Vagina (tissue), 2 donors: ENCODE results near the gene SIVA1. TPM values are rescaled to one million over a fixed set of nuclear protein-coding genes. Genes with fewer than 3 reads are reported as not detected.
"Not testable (repeated sequence)": the region's sequence is repeated elsewhere in the genome, so short reads cannot be mapped to it uniquely, and the experiment has no call there.

Experiments
- DNase-seq, 2 donors: peaks; one replicate each; pipeline ENCODE4 v3.0.0-alpha.2; 2017; ENCODE audit errors: extremely low spot score in 2 of 2
- H3K27ac ChIP-seq: fragments of 200-600 bp; sonication (generic); one replicate; pipeline ENCODE4 v1.5.1; 2019
- H3K27me3 ChIP-seq: fragments of 200-600 bp; sonication (generic); one replicate; pipeline ENCODE4 v1.5.1; 2019
- H3K36me3 ChIP-seq, 2 donors: fragments of 200-600 bp; sonication (generic); one replicate each; pipeline ENCODE4 v1.5.1; 2017 to 2019
- H3K4me1 ChIP-seq: fragments of 200-600 bp; sonication (generic); one replicate; pipeline ENCODE4 v1.5.1; 2019
- H3K4me3 ChIP-seq, 2 donors: fragments of 200-600 bp; sonication (generic); 1 replicate in 1 of 2; 2 replicates in 1 of 2; pipeline ENCODE4 v1.5.1; 2016 to 2019
- H3K9me3 ChIP-seq: fragments of 200-600 bp; sonication (generic); one replicate; pipeline ENCODE4 v1.5.1; 2019
- POLR2A ChIP-seq, 2 donors: fragments of 450-650 bp; IDR thresholded peaks; one replicate each; pipeline ENCODE4 v1.6.1; 2017; ENCODE audit warnings: antibody characterized with exemption in 2 of 2, mild to moderate bottlenecking in 2 of 2, moderate library complexity in 2 of 2
- POLR2AphosphoS5 ChIP-seq, 2 donors: sonication (generic); formaldehyde crosslinking; IDR thresholded peaks; one replicate each; pipeline ENCODE4 v1.9.0; 2017; ENCODE audit warnings: antibody characterized with exemption in 2 of 2, mild to moderate bottlenecking in 2 of 2, low read depth in 1 of 2; ENCODE audit not compliant: insufficient read depth in 1 of 2
- intact Hi-C: fragments of 100-400 bp; cut with DNase I; formaldehyde crosslinking; loops from one replicate; pipeline ENCODE4 v1.15.1; 2023
- total RNA-seq: library from RNA; depleted of rRNA; stranded (reverse); fragments of >200 nt; gene quantifications from one replicate; pipeline ENCODE4 v1.2.3, GENCODE V29; 2016
- TF ChIP-seq, protein P1 (sequence below), 3 experiments: fragments of 450-650 bp in 2 of 3; fragments of 200-600 bp in 1 of 3; sonication (generic) in 1 of 3; IDR thresholded peaks; one replicate each; pipeline ENCODE4 v1.5.1; 2017 to 2019; ENCODE audit warnings: antibody characterized with exemption in 3 of 3, mild to moderate bottlenecking in 2 of 3, moderate library complexity in 2 of 3

Gene SIVA1
- total RNA-seq, 1 donor from 2014 or later = 284 TPM

DNA sequence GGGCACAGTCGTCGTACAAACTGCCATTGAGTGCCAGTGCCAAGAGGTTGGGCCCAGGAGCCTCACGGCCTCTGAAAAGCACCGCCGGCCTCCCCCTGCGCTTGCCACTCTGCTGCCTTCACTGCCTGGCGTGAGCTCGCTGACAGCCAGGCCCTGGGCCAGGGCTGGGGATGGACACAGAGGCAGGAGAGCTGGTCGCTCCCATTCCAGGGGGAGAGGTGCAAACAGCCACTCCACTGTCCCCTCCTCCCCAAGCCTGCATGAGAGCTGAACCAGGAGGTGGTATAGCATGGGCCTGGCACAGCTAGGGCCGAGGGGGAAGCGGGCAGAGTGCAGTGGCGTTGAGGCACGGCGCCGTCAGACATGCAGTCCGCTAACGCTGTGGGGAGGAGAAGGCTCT, 24.3 kb upstream of the SIVA1 start:
- Histone ChIP-seq H3K27me3 (no peaks in the 10 kb centered on the region), H3K36me3 (no peaks in the 10 kb centered on the region), H3K4me3 (no peak overlapping the region), H3K27ac (no peak overlapping the region), H3K4me1 (peaks cover 39% of the 10 kb centered on the region), H3K9me3 (no peaks in the 10 kb centered on the region)
- intact Hi-C loops = no loop called here
- no peak for TF ChIP-seq POLR2AphosphoS5 (IDR thresholded peaks at IDR 0.05; ENCODE audit: insufficient read depth in 1 of 2, low read depth in 1 of 2)
- TF ChIP-seq, protein P1, sequence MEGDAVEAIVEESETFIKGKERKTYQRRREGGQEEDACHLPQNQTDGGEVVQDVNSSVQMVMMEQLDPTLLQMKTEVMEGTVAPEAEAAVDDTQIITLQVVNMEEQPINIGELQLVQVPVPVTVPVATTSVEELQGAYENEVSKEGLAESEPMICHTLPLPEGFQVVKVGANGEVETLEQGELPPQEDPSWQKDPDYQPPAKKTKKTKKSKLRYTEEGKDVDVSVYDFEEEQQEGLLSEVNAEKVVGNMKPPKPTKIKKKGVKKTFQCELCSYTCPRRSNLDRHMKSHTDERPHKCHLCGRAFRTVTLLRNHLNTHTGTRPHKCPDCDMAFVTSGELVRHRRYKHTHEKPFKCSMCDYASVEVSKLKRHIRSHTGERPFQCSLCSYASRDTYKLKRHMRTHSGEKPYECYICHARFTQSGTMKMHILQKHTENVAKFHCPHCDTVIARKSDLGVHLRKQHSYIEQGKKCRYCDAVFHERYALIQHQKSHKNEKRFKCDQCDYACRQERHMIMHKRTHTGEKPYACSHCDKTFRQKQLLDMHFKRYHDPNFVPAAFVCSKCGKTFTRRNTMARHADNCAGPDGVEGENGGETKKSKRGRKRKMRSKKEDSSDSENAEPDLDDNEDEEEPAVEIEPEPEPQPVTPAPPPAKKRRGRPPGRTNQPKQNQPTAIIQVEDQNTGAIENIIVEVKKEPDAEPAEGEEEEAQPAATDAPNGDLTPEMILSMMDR (IDR thresholded peaks at IDR 0.05) = no peak
- TF ChIP-seq POLR2A (IDR thresholded peaks at IDR 0.05) = no peak
- DNase-seq = no peak

DNA sequence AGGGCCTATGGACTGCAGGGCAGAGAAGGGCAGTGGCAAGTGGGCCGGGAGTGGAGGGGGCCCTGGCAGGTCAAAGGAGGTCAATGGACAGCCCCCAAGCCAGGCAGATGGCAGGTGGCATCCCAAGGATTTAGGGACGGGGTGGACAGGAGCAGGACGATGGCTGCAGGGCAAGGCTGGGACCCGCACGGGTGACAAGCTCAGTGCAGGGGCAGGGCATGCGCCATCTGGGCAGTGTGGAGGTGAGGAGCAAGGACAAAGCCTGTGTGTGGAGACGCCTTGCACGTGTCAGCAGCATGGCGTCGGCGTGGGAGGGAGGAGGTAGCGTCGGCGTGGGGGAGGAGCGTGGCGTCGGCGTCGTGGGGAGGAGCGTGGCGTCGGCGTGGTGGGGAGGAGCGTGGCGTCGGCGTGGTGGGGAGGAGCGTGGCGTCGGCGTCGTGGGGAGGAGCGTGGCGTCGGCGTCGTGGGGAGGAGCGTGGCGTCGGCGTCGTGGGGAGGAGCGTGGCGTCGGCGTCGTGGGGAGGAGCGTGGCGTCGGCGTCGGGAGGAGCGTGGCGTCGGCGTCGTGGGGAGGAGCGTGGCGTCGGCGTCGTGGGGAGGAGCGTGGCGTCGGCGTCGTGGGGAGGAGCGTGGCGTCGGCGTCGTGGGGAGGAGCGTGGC, 23.6 kb upstream of the SIVA1 start:
- intact Hi-C loops, H3K36me3 ChIP-seq, H3K27ac ChIP-seq, H3K9me3 ChIP-seq, H3K4me3 ChIP-seq, DNase-seq, H3K27me3 ChIP-seq: not testable (repeated sequence)
- peaks cover 40% of the 10 kb centered on the region for H3K4me1 ChIP-seq

DNA sequence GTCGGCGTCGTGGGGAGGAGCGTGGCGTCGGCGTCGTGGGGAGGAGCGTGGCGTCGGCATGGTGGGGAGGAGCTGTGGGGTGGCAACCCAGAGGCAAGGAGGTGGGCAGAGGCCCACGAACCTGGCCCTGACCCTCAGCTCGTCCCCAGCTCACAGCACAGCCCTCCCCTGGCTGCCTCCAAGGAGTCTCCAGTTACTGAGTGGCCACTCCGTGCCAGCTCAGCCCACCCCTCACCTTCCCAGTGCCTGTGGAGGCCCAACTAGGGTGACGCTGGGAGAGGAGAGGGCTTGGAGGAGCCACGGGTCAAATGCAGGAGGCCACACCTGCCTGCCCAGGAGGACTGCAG, 23.1 kb upstream of the SIVA1 start:
- TF ChIP-seq POLR2AphosphoS5 (IDR thresholded peaks at IDR 0.05; ENCODE audit: insufficient read depth in 1 of 2, low read depth in 1 of 2) (no peak), POLR2A (IDR thresholded peaks at IDR 0.05) (no peak)
- TF ChIP-seq, protein P1 (IDR thresholded peaks at IDR 0.05) = no peak
- Histone ChIP-seq H3K36me3 (no peaks in the 10 kb centered on the region), H3K4me1 (peaks cover 40% of the 10 kb centered on the region), H3K4me3 (no peak overlapping the region), H3K27ac (no peak overlapping the region), H3K27me3 (no peaks in the 10 kb centered on the region), H3K9me3 (no peaks in the 10 kb centered on the region)
- intact Hi-C loops = no loop called here
- no peak for DNase-seq

DNA sequence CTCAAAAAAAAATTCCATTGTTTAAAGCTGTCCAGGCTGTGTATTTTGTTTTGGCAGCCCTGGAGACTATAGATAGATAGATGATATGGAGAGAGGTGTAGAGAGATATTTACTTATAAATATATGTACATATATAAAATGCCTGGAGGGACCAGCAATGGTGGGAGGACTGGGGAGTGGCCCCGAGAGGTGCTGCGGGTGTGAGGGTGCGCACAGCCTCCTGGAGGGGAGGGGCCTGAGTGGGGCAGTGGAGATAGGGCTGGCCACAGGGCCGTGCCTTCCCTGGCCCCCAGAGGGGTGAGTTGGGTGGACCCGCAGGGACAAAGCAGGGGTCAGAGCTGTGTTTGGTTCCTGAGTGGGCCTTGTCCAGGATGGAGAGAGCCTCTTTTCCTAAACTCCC, 22.5 kb upstream of the SIVA1 start:
- TF ChIP-seq, protein P1 (IDR thresholded peaks at IDR 0.05) = no peak
- TF ChIP-seq POLR2AphosphoS5 (IDR thresholded peaks at IDR 0.05; ENCODE audit: insufficient read depth in 1 of 2, low read depth in 1 of 2) = no peak
- TF ChIP-seq POLR2A (IDR thresholded peaks at IDR 0.05) = no peak
- H3K27ac ChIP-seq = no peak overlapping the region
- peaks cover 40% of the 10 kb centered on the region for H3K4me1 ChIP-seq

DNA sequence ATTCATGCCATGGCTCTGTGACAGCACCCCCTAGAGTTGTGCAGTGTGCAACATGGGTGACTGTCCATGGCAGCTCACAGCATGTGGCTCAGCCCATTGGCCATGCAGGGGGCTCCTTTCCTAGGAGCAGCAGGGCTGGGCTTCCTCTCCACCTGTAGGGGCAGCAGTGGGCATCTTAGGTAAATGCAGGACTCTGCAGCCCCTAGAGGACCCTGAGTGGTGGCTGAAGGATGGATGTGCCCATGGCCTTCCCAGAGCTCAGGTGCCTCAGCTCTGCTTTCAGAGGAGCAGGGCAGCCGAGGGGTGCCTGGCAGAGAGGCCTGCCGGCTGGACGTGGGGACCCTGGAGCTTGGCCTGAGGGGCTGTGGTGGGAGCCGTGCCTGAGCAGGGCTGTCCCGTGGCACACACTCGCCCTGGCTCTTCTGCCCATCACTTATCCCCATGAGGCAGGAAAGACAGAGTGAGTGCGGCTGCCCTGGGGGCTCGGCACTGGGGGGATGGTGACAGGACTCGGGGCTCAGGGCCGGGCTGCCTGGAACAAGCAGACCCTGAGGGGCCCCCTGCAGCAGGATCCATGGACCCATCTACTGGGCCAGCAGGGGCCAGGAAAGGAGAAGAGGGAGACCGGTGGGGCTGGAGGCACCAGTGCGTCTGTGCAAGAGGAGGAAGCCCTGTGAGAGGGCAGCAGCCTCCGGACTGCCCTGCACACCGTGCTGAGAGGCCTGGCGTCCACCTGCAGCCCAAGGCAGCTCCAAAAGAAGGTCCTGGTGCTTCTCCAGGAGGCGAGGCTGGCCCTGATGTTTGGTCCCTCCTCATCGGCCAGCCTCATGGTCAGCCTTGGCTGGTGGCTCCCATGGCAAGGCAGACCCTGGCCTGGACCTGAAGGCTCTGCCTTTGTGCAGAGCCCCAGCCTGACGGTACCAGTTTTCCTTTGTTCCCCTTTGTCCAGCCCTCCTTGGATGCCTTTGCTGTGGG, 21.3 kb upstream of the SIVA1 start:
- H3K4me3 ChIP-seq = no peak overlapping the region
- no peaks in the 10 kb centered on the region for H3K27me3 ChIP-seq
- no peaks in the 10 kb centered on the region for H3K9me3 ChIP-seq
- no peaks in the 10 kb centered on the region for H3K36me3 ChIP-seq
- no peak for TF ChIP-seq POLR2AphosphoS5 (IDR thresholded peaks at IDR 0.05; ENCODE audit: insufficient read depth in 1 of 2, low read depth in 1 of 2)
- TF ChIP-seq POLR2A (IDR thresholded peaks at IDR 0.05) = no peak
- TF ChIP-seq, protein P1 (IDR thresholded peaks at IDR 0.05) = no peak
- H3K27ac ChIP-seq = peak overlapping the region; percentile 60
- DNase-seq = no peak
- intact Hi-C loops = no loop called here
- peaks cover 43% of the 10 kb centered on the region for H3K4me1 ChIP-seq

More for the DNA sequence above, 22.5 kb upstream of the SIVA1 start:
- intact Hi-C loops = no loop called here
- no peaks in the 10 kb centered on the region for H3K9me3 ChIP-seq
- no peaks in the 10 kb centered on the region for H3K36me3 ChIP-seq
- no peak overlapping the region for H3K4me3 ChIP-seq
- no peak for DNase-seq
- H3K27me3 ChIP-seq = no peaks in the 10 kb centered on the region
